Left lung (tissue), 10 donors: ENCODE results near the gene KIAA1614. TPM values are rescaled to one million over a fixed set of nuclear protein-coding genes. Genes with fewer than 3 reads are reported as not detected.

Experiments
- ATAC-seq: fragments of 200-7000 bp; cut with Tn5 transposase; one replicate; pipeline ENCODE4 v1.9.1; 2020; ENCODE audit warnings: moderate library complexity
- DNase-seq, 4 donors: peaks; one replicate each; pipeline ENCODE4 v3.0.0-alpha.2; 2013 to 2020
- H3K27ac ChIP-seq, 2 donors: fragments of 200-600 bp; sonication (generic) in 1 of 2; one replicate each; pipeline versions ENCODE4 v1.5.0 to v1.8.0; 2020 to 2021
- H3K27me3 ChIP-seq, 2 donors: fragments of 200-600 bp; sonication (generic) in 1 of 2; one replicate each; pipeline versions ENCODE4 v1.5.0 to v1.8.0; 2020 to 2021
- H3K36me3 ChIP-seq, 2 donors: fragments of 200-600 bp; sonication (generic) in 1 of 2; one replicate each; pipeline versions ENCODE4 v1.5.0 to v1.8.0; 2020 to 2021
- H3K4me1 ChIP-seq, 2 donors: fragments of 200-600 bp; one replicate each; pipeline ENCODE4 v1.8.0; 2021
- H3K4me3 ChIP-seq, 2 donors: fragments of 200-600 bp; sonication (generic) in 1 of 2; one replicate each; pipeline versions ENCODE4 v1.5.0 to v1.8.0; 2020 to 2021; ENCODE audit warnings: mild to moderate bottlenecking in 1 of 2
- H3K9me3 ChIP-seq, 2 donors: fragments of 200-600 bp; sonication (generic) in 1 of 2; one replicate each; pipeline versions ENCODE4 v1.5.0 to v1.8.0; 2020 to 2021
- CTCF ChIP-seq, 2 donors: fragments of 200-600 bp; sonication (generic) in 1 of 2; IDR thresholded peaks; one replicate each; pipeline versions ENCODE4 v1.5.0 to v1.8.0; 2021; ENCODE audit warnings: antibody characterized with exemption in 2 of 2
- intact Hi-C, 2 donors: fragments of 100-400 bp; cut with DNase I; formaldehyde crosslinking; loops; one replicate each; pipeline versions ENCODE4 v1.11.2 to v1.14.2; 2022
- polyA plus RNA-seq, 6 donors: library from polyadenylated mRNA; unstranded; fragments of 120-200 nt; gene quantifications; one replicate each; pipeline ENCODE4 v1.2.1, GENCODE V29; 2013; ENCODE audit not compliant: insufficient read length in 6 of 6
- total RNA-seq, 2 donors: library from RNA; stranded (reverse); fragmentation: NEBNext Ultra II Directional; extraction: Animal tissue kit (Norgen Biotek cat#: 25700); gene quantifications; one replicate each; pipeline ENCODE4 v1.2.1, GENCODE V29; 2021
- donor health status: DM: no; HTN: yes; CAD: no.
- donor health status: DM: no; HTN: no; CAD: no.

Gene KIAA1614
- total and polyA plus RNA-seq, 8 donors = 3.6 to 13.4 (median 9.7) TPM

- intact Hi-C loops = loop anchor here in 1 of 2 donors (5.0 kb wide), 1 partner anchor 283 kb away; no protein-coding TSS in a partner anchor
- DNase-seq = no peak
- Histone ChIP-seq H3K36me3 (peaks cover 0 to 25% of the 10 kb centered on the region in 2 donors), H3K27me3 (no peaks in the 10 kb centered on the region), H3K9me3 (no peaks in the 10 kb centered on the region), H3K27ac (no peak overlapping the region), H3K4me3 (no peak overlapping the region), H3K4me1 (no peaks in the 10 kb centered on the region)
- no peak for ATAC-seq
- no peak for TF ChIP-seq CTCF (IDR thresholded peaks at IDR 0.05)
Observed at GRCh38 chr1:180884588-180885300, 28.0 kb upstream of the KIAA1614 start.

- Histone ChIP-seq H3K4me3 (no peak overlapping the region), H3K27me3 (no peaks in the 10 kb centered on the region), H3K27ac (no peak overlapping the region), H3K9me3 (no peaks in the 10 kb centered on the region), H3K4me1 (no peaks in the 10 kb centered on the region), H3K36me3 (peaks cover 0 to 17% of the 10 kb centered on the region in 2 donors)
- intact Hi-C loops = no loop called here
- ATAC-seq = no peak
- no peak for DNase-seq
- no peak for TF ChIP-seq CTCF (IDR thresholded peaks at IDR 0.05)
Observed at GRCh38 chr1:180886338-180886737, 26.4 kb upstream of the KIAA1614 start.

- Histone ChIP-seq H3K27ac (no peak overlapping the region), H3K9me3 (no peaks in the 10 kb centered on the region), H3K27me3 (no peaks in the 10 kb centered on the region), H3K36me3 (peaks cover 0 to 17% of the 10 kb centered on the region in 2 donors), H3K4me3 (no peak overlapping the region), H3K4me1 (no peaks in the 10 kb centered on the region)
- ATAC-seq = no peak
- no peak for TF ChIP-seq CTCF (IDR thresholded peaks at IDR 0.05)
- no peak for DNase-seq
- intact Hi-C loops = no loop called here
Observed at GRCh38 chr1:180887841-180888240, 24.9 kb upstream of the KIAA1614 start.

GRCh38 chr1:180888870-180889269 lies 23.8 kb upstream of the KIAA1614 start:
- Histone ChIP-seq H3K4me3 (no peak overlapping the region), H3K9me3 (no peaks in the 10 kb centered on the region), H3K27ac (no peak overlapping the region), H3K4me1 (no peaks in the 10 kb centered on the region), H3K36me3 (peaks cover 0 to 12% of the 10 kb centered on the region in 2 donors), H3K27me3 (no peaks in the 10 kb centered on the region)
- intact Hi-C loops = no loop called here
- DNase-seq (no peak), ATAC-seq (no peak)
- no peak for TF ChIP-seq CTCF (IDR thresholded peaks at IDR 0.05)

GRCh38 chr1:180889325-180889724 lies 23.4 kb upstream of the KIAA1614 start:
- Histone ChIP-seq H3K4me3 (no peak overlapping the region), H3K27me3 (no peaks in the 10 kb centered on the region), H3K36me3 (peaks cover 0 to 8% of the 10 kb centered on the region in 2 donors), H3K9me3 (no peaks in the 10 kb centered on the region), H3K4me1 (no peaks in the 10 kb centered on the region), H3K27ac (no peak overlapping the region)
- no peak for TF ChIP-seq CTCF (IDR thresholded peaks at IDR 0.05)
- intact Hi-C loops = no loop called here
- DNase-seq (no peak), ATAC-seq (no peak)
